Myocyte (in vitro differentiated cells): ENCODE results near the gene ORMDL3. TPM values are rescaled to one million over a fixed set of nuclear protein-coding genes. Genes with fewer than 3 reads are reported as not detected.

ENCODE experiments used
- DNase-seq: peaks from one replicate; pipeline ENCODE4 v3.0.0-alpha.2; 2012; ENCODE audit warnings: low read depth
- polyA plus RNA-seq: library from polyadenylated mRNA; unstranded; fragments of >200 nt; gene quantifications from one replicate; pipeline ENCODE4 v1.2.1, GENCODE V29; 2012; ENCODE audit warnings: missing spikeins
- total RNA-seq: library from RNA; depleted of rRNA; stranded (reverse); fragments of >200 nt; gene quantifications from 2 replicates; pipeline ENCODE4 v1.2.3, GENCODE V29; 2014

Gene ORMDL3, protein sequence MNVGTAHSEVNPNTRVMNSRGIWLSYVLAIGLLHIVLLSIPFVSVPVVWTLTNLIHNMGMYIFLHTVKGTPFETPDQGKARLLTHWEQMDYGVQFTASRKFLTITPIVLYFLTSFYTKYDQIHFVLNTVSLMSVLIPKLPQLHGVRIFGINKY
- 34.7 and 37.7 TPM in 2 replicates for total RNA-seq
- 101 TPM for polyA plus RNA-seq

DNA sequence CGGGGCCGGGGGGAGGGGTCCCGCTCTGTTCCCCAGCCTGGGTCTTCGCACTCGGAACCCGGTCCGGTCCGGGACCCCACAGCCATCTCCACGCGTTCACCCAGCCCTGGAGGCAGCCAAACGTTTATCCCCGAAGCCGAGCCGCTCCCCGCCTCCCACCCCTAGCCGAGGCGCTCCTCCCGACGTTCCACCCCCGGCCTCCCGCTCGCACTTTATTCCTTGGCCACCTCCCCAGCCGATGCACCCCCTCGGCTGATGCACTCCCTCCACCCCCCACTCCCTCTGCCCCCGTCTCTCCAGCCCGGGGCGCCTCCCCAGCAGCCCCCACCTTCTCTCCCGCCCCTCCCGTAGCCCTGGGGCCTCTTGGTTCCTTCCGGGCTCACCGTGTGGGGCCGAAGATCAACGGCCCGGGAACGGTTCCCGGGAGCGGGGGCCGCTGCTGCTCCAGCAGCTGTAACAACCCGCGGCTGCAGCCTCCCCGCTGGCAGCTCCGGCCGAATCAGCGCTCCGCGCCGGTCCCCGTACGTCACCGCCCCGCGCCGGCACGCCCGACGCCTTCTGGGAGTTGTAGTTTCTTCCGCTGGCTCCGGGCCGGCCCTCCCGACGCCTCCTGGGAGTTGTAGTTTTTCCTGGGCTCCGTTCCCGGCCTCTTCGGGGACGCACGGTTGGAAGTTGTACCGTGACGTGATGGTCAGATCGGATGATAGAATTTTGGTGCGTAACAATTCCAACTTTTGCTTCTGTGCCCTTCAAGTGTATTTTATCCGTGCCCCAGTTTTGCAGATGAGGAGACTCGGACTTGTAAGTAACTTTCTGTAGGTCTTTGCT is at the start of gene ORMDL3, which contains the start of gene LRRC3C:
ORMDL3 (minus strand) TSS at position 501 of the 828 bp plus-strand sequence. CDS start 3,398 bp downstream, outside the sequence.
LRRC3C (plus strand) TSS at position 632 of the 828 bp plus-strand sequence. CDS start 13,792 bp downstream, outside the sequence.
- DNase-seq: peak; percentile 89

DNA sequence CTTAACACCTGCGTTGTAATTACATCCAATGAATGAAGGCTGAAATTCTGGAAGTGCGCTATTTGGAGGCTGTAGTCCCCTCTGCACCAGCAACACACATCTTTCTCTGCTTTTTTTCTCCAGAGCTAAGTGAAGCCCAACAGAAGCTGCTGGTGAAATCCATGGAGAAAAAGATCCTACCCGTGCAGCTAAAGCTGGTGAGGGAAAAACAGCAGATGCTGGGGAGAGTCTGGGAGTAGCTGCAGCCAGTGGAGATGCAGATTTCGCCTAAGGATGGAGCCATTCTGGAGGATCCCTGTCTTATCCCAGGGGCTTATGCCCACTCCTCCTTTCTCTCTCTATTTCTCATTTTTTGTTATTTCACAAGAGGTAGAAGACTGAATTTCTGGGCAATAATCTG is 48.4 kb upstream of the ORMDL3 start:
- no peak for DNase-seq

DNA sequence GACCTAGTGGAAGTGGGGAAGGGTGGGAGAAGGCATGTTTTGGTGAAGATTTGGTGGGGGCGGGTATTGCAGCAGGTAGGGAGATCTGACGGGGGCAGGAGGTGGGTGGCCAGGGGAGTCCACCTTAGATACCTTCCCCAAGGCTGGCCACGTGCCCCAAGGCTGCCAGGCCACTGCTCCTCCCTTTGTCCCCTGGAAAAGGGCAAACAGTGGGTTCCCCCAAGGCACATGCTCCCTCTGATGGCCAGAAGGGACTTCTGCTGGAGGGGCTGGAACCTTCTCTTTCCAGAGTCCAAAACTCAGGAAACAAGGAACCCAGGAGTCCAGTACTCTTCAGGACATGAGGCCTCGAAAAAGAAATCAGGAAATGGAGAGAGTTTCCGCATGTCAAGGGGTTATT is 47.0 kb upstream of the ORMDL3 start:
- no peak for DNase-seq

DNA sequence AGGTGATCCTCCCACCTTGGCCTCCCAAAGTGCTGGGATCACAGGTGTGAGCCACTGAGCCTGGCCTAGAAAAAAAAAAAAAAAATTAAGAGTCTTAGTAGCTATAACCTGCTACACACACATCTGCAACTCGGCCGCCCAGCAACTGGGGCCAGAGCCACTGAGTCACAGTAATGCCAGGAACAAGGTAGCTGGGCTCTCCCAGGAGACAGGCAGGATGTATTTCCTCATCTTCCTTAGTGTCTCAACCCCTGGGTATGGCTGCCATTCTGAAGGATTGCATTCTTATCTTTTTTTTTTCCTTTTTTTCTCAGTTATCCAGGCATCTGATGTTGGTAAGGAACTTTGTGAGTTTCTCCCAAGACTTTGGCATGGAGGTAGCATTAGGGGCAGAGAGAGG is 46.1 kb upstream of the ORMDL3 start:
- DNase-seq: no peak

DNA sequence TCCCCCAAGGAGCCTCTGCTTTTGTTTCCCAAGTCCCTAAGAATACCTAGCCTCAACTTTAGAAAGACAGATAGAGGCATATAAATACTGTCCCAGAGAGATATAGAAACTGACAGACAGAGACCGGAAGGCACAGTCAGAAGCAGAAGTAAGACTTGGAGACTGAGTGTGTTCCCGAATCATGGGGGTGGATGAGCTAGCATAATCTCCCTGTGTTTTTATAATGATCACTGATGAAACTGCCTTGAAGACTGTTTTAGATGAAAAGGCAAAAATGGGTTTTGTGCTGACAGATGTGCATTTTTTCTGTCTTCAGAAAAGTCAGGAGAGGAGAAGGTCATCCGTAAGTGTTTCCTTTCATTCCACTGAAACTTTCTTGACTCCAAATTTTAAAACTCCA is 44.9 kb upstream of the ORMDL3 start:
- DNase-seq: no peak

DNA sequence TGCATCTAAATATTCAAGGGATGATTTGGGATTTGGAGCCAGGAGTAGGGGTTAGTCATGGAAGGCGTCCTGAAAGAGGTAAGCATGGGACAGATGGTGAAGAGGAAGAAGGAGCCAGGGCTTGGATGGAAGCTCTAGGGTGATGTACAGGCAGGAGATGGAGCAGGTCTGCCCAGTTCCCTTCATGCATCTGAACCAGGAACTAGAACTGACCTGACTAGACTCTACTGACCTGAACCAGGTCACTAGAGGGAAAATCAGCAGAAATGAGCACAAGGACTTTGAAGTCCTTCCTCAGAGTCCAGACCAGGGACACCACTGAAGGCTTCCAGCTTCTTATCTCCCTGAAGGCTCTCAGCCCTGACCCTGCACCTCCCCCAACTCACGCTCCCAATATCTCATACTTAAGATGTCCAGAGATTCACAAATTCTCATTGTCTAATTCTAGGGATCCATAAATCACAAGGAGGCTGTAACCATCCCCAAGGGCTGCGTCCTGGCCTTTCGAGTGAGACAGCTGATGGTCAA is 43.7 kb upstream of the ORMDL3 start:
- no peak for DNase-seq

DNA sequence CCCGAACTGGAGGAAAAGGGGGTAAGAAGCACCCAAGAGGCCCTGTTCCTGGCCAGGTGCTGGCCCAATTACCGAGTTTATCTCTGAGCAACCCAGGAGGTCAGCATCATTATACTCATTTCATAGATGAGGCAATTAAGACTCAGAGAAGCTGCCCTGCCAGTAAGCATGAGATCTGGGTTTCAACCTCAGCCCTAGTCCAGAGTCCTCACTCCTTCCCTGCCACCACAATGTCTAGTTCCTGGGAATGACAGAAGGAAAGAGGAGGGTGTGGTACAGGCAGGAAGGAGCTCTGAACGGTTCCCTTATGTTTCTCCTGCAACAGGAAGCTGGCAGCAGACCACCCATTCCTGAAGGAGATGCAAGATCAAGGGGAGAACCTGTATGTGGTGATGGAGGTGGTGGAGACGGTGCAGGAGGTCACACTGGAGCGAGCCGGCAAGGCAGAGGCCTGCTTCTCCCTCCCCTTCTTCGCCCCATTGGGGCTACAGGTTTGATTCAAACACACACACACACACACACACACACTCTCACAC is 42.8 kb upstream of the ORMDL3 start:
- no peak for DNase-seq

DNA sequence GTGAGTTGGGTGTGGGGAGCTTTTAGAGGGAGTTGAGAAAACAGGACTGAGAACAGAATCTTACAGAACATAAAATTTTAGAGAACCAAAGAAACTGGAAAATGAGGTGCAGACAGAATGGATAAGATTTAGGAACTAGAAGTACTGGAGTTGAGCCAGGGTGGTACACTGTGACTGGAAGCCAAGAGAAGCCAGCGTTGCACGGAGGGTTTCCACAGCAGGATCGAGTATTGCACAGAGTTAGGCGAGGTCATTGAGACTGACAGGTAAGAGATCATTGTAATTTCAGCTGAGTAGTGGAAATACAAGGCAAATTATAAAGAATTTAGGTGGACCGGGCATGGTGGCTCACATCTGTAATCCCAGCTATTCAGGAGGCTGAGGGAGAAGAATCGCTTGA is 42.0 kb upstream of the ORMDL3 start:
- no peak for DNase-seq

DNA sequence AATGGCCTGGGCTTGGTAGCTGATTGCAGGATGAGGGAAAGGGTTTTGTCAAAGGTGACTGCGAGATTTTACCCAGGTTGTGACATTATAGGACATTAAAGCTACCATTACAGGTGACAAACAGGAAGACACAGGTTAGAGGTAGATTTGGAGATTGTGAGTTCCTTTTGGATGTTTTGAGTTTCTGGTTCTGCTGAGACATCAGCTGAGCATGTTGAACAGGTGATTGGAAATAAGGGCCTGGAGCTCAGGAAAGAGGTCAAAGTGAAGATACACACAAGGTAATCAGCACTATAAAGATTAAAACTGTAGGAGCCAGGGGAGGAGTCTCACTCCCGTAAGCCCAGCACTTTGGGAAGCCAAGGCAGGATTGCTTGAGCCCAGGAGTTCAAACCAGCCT is 41.4 kb upstream of the ORMDL3 start:
- no peak for DNase-seq

DNA sequence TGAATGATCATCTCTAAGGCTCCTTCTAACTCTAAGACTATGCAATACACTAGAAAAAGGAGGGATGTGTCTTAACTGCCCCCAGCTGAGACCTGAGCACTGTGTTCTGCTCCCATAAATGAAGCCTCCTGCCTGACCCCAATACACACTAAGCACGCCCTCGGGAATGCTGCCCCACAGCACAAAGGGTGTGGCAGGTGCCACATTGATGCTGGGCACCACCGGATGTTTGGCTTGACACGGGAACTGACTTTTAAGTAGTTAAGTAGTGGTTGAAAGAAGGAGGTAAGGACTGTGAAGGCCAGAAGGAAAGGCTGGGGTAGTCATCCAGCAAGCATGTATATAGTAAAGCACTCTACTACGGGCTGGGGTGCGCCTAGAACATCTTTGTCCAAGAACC is 39.4 kb upstream of the ORMDL3 start:
- DNase-seq: no peak

DNA sequence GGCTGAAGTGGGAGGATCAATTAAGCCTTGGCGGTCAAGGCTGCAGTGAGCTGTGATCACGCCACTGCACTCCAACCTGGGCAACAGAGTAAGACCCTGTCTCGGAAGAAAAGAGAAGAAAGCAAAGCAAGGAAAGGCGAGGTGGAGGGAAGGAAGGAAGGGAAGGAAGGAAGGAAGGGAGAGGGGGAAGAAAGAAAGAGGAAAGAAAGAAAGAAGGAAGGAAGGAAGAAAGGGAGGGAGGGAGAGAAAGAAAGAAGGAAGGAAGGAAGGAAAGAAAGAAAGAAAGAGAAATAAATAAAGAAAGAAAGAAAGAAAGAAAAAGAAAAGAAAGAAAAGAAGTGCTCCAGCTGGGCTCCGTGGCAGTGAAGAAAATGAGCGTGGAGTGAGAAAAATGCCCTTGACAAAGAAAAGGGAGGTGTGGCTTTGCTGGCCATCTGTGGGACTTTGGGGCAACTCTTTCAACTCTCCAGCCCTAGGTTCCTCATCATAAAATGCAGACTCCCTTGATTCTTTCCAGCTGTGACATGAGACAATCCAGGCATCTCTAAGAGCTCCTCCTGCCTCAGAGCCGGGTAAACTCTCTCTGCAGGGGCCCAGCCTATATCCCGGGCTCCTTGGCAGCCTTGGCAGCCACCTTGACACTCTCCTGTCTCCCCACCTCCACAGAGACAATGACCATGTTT is 37.8 kb upstream of the ORMDL3 start:
- DNase-seq: no peak

DNA sequence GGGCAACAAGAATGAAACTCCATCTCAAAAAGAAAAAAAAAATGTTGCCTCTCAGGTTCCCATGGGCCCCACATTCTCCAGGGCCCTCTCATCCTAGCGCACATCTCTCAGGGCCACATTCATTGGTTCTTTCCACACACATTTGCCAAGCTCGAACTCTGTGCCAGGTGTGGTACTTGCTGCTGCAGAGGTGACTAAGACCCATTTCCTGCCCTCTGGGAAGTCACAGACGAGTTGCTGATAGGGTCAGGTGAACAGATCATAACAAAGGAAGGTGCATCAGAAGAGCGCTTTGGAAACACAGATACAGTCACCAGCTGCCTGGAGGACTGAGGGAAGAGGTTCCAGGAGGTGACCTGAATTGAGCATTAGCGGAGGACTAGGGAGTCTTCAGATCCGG is 36.4 kb upstream of the ORMDL3 start:
- no peak for DNase-seq

DNA sequence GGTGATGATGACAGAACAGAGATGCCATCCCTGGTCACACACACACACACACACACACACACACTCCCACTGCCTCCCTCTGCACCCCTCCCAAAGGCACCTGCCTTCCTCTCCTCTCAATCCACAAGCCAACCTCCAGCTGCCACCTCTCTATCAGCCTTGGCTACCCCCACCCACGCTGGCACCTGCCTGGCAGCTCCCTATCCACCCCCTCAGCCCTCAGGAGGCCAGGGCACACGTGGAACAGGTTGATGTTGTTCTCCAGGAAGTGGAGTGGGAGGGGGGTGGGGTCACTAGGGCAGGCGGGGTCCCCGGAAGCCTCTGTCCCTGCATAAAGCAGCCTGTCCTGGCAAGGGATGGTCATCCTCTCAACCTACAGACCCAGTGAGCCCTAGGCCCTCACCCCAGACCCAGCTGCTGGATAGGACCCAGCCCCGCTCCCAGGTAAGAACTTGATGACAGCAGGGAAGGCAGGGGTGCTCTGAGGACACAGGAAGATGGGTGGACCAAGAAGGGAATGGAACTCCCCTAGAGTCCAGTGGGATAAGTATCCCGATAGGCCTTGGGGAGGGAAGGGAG is 35.3 kb upstream of the ORMDL3 start, which contains the start of gene GSDMA:
GSDMA (plus strand) TSS at position 363 of the 579 bp plus-strand sequence. CDS start 2,684 bp downstream, outside the sequence.
- no peak for DNase-seq

DNA sequence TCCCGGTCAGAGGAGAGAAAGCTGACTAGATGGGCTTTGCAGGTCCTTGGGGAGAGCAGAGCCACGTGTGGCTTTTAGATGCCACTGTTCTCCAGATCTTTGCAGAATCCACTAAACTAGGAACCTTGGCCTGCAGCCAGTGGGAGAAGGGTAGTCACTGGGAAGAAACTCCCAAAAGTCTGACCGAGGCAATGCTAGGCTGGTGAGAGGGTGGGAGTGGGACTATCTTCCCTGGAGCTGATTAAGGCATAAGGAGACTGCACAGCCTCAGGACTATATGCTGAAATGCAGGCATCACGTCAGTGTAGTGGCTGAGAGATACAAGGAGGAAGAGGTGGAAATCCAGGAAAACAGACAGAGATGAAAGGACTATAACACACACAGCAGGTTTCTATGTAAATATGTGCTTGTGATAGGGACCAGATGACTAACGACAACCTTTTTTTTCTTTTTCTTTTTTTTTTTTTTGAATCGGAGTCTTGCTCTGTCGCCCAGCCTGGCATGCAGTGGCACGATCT is 33.2 kb upstream of the ORMDL3 start:
- no peak for DNase-seq

DNA sequence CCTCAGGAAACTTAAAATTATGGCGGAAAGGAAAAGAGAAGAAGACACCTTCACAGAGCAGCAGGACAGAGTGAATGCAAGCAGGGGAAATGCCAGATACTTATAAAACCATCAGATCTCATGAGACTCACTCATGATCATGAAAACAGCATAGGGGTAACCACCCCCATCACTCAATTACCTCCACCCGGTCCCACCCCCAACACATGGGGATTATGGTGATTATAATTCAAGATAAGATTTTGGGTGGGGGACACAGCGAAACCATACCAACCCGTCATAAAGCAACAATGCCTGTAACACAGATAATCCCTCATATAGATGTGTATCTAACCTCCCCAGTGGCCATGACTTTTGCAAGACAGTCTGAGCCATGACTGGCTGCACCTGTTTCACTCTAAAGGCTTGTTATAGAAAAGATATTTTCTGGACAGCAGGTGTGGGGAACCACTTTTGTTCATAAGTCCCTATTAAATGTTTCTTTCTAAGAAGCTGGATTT is 28.4 kb upstream of the ORMDL3 start:
- no peak for DNase-seq

DNA sequence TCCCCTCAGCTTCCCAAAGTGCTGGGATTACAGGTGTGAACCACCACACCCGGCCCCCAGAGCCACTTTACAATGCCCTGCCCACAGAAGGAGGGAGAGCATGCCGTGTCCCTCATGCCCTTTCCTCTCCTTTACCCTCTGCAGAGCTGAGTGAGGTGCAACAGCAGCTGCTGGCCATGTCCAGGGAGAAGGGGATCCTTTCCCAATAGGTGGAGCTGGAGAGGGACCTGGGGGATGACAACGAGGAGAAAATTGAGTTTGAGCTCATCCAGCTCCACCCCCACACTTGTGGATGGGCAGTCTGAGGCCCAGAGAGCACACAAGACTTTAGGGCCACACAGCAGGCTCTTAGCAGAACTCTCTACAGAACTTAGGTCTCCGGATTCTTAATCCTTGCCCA is 27.5 kb upstream of the ORMDL3 start:
- DNase-seq: peak; percentile 23

DNA sequence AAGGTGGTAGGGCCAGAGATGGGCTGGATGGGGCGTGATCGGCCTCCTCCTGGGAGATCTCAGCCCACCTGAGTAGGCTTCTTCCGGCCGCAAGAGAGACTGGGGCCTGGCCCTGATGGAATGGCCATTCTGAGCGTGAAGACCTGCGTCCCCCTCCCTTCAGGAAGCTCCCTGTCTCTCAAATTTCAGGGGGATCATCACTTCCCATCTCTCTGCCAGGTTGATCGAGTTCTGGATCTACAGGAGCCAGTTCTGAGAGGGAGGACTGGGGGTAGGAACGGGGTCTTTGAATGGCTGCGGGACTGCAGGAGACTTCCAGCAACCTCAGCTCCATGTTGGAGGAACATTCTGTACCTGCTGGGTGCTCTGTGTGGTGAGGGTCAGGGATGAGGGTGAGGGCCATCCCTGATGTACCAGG is 26.1 kb upstream of the ORMDL3 start:
- no peak for DNase-seq

DNA sequence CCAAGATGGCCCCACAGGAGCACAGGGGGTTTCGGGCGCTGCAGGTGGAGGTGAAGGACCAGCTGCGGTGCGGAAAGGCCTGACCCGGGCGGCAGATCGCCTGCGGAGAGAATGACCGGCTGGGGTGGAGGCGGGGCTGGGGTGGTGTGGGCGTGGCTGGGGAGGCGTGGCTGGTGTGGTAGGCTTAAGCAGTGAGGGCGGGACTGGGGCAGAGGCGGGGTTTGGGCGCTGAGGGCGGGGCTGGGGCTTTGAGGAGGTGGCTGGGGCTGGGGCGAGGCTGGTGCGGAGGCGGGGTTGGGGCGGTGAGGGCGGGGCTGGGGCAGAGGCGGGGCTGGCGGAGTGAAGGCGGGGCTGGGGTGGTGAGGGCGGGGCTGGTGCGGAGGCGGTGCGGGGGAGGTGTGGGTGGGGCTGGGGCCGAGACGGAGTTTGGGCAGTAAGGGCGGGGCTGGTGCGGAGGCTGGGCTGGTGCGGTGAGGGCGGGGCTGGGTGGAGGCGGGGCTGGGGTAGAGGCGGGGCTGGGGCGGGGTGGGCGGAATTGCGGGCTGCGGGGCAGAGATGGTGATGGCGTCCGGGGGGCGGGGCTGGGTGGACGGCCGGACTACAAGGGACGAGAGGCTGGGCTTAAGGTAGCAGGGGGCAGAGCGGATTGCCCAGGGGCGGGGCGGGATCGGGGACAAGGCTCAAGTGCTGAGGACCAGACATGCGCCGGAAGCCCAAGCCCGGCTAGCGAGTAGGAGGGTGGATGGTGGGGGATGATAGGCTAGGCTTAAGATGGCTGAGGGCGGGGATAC is 25.5 kb upstream of the ORMDL3 start:
- DNase-seq: peak; percentile 92

DNA sequence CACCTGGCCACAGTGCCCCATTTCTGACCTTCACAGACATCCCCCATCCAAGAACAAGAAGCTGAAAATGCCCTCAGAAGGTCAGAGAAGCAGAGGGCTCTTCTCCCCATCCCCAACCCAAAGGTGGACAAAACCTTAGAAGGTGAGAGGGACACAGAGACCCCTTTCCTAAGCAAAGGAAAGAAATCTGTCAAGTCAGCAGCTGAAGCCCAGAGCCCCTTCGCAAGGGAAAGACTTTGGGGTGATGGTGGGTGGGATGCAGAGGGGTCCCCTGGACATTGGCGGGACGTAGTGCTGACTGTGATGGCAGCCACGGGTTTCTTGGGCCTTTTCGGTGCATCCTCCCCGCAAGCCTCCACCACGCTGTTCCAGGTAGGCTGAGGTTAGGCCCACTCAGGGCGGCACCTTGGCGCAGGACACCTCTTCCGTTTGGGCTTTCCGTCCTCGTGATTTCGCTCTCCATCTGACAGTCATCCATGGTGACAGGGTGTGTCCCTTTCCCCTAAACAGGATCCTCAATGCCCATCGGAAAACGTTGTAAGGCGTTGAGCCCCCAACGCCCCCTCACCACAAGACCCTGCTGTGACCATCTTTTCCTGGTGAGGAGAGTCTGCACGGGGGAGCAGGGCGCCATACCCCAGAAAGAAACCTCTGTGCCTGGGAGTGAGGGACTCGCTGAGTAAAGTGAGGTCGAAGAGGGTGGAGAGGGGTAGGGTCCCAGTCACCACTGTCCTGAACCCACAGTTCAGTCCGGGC is 24.7 kb upstream of the ORMDL3 start:
- DNase-seq: peak; percentile 7
